Stimulated activated CD4-positive, alpha-beta T cell treated with anti-CD3 and anti-CD28 coated beads, Interleukin-2, amount 100 ng/mL, for 4 hours (primary cell): ENCODE measurements around the gene NHLRC4.

Source experiments
- DNase-seq: peaks from one replicate; pipeline ENCODE4 v3.0.0-alpha.2; 2020; ENCODE audit warnings: low read depth

NHLRC4 gene

DNA sequence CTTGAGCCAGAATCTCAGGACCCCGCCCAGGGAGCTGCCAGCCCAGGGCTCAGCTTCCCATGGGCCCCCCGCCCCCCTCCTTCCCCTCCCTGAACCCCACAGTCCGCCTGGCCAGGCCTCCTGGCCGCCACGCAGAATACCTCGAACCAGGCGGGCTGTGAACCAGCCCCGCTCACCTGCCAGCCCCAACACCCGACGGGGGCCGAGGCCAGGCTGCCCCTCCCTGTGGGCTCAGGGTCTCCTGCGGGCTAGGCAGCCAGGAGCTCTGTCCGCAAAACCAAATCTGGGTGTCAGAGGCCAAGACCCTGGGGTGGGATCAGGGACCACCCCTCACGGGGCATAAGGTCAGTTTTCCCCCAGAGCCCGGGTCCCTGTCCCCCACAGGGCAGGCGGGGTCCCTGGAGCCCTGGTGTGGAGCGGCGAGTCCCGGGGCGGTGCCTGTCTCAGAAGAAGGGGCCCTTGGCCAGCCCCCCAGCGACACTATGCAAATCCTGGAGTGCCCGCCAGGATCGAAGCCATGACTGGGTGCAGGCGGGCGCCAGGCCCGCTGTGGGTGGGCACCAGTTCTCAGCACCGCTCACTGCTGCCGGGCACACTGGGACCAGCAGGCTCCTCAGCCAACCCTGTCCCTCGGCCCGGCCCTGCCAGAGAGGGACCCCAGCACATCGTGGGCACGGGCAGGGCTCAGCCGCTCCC is 13.1 kb upstream of the NHLRC4 start:
- DNase-seq: no peak

DNA sequence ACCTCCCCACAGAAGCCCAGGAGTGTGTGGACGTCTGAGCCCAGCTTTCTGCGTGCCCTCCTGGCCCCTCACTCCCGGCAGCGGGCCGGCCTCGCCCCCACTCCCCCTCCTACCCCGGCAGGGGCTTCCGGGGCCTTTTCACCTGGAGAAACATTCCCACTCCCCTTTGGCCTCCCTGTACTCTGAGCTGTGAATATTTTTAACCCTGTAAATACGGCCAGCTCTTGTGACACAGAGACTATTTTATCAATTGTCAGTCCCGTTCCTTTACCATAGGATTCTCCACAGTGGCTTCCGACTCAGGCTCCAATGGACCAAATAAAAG is 12.5 kb upstream of the NHLRC4 start:
- no peak for DNase-seq

GRCh38 chr16:554640-555365 is 12.0 kb upstream of the NHLRC4 start:
- no peak for DNase-seq

- DNase-seq: no peak
Measured at GRCh38 chr16:555528-556473, 11.0 kb upstream of the NHLRC4 start.

GRCh38 chr16:556474-557173 is 10.2 kb upstream of the NHLRC4 start:
- DNase-seq: no peak

GRCh38 chr16:557463-558297 is 9.1 kb upstream of the NHLRC4 start:
- DNase-seq: no peak

- no peak for DNase-seq
Measured at GRCh38 chr16:558298-559020, 8.3 kb upstream of the NHLRC4 start.

DNA sequence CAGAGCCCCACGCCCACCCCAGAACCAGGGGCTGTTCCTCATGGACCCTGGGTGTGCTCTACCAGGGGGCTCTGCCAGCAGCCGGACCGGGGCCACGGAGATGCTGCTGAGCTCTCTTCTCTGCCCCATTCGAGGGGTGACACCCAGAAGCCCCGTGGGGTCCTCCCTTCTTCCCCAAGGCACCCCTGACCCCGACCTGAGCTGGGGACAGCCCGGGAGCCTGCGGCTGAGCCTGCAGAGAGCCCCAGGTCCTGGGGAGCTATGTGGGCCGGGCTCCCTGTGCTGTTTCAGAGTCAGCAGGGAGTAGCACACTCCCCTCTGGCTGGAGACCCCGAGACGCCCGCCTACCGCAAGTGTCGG is 7.8 kb upstream of the NHLRC4 start:
- no peak for DNase-seq

GRCh38 chr16:559411-560203 is 7.2 kb upstream of the NHLRC4 start:
- no peak for DNase-seq

- DNase-seq: no peak
Measured at GRCh38 chr16:560204-560700, 6.6 kb upstream of the NHLRC4 start, which contains the start of gene PRR35. Gene PRR35 (plus strand): TSS chr16:560394. CDS start chr16:563295, 2,901 bp downstream.

DNA sequence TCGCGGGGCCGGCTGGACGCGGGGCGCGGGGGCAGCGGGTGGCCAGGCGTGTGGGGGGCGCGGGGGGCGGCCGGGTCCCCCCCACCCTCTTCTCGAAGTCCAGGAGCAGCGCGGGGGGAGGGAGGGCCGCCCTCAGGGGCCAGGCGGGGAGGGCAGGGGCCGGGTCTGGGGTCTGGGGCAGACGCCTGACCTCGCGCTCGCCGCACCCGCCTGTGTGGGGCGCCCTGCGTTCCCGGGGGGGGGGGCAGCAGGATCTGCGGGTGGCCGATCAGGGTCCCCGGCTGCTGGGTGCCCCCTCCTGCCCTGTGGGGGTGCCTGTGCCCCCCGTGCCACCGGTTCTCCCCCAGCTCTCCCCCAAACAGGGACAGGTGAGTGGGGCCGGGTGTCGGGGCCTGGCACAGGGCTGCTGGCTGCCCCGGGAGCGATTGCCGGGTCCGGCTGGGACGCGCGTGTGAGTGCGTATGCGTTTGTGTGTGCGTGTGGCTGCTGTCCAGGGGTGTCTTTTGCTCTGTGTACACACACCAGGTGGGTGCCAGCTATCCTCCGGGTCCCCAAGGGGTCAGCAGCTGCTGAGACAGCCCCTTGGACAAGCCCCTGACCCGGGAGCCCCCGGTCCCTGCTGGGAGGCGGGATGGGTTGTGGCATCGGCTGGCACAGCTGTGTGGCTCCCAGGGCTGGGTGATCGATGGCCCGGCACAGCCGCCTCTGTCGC is 5.9 kb upstream of the NHLRC4 start:
- no peak for DNase-seq

- DNase-seq: no peak
Measured at GRCh38 chr16:561413-561794, 5.4 kb upstream of the NHLRC4 start.

GRCh38 chr16:561957-562938 is 4.6 kb upstream of the NHLRC4 start:
- no peak for DNase-seq

DNA sequence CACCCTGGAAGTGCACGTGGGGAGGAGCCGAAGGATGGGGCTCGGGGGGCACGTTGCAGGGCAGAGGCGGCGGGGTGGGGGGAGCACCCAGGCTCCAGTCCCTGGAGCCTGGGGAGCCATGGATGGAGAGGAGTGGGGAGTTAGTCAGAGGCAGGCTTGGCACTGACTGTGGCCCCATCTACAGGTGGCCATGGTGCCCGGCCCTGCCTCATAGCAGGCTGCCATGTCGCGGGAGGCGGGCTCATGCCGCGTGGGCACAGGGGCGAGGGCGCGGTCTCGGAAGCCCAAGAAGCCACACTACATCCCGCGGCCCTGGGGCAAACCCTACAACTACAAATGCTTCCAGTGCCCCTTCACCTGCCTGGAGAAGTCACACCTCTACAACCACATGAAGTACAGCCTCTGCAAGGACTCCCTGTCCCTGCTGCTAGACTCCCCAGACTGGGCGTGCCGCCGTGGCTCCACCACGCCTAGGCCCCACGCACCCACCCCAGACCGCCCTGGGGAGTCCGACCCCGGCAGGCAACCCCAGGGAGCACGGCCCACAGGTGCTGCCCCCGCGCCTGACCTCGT is 3.6 kb upstream of the NHLRC4 start:
- no peak for DNase-seq

DNA sequence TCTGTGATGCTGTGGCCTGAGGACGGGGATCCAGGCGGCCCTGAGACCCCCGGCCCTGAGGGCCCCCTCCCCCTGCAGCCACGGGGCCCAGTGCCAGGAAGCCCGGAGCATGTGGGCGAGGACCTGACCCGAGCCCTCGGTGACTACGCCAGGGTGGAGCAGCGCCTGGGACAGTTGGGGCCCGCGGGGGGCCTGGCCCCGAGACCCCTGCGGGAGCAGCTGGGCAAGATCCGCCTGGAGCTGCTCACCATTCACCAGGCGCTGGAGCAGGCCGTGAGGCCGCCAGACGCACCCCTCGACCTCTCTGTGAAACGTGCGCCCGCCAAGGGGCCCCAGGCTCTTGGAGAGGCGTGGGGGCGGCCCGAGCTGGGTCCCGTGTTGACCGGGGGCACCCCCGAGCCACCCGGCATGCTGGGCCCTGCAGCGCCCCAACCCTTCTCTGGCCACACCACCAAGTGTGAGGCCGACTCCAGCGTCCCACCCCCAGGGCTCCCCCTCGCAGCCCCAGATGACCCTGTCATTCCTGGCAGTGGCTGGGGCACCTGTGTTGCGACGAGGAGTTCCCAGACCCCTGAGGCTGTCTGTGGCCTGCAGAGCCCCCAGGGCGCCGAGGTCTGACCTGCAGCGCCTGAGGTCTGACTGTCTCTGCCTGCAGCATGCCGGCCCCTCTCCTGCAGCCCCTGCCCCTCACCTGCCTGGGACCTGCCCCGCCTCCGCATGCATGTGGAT is 2.0 kb upstream of the NHLRC4 start:
- DNase-seq: no peak
